NCI-H1436 (cell line): ENCODE measurements around the gene NOP16.
"Not testable (repeated sequence)": the region's sequence is repeated elsewhere in the genome, so short reads cannot be mapped to it uniquely, and the experiment has no call there.

Experiments
- DNase-seq: peaks from one replicate; lab custom pipeline; 2025; lab: John Stamatoyannopoulos, UW

NOP16 gene

DNA sequence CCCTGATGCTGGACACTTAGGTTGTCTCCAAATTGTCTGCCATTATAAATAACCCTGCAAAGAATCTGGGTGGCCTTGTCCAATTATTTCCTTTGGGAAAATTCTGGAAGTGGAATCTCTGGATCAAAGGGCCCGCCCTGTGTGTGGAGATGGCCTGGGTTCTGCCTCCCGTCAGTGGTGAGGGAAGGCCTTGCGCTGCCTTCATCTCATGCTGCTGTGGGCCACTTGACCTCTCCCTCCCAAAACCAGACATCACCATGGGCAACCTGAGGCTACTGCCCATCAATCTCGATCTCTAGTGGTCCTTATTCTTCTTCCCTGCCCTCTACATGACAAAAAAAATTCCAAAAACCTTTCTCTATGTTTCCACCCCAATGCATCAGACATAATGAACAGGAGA, 21.4 kb upstream of the NOP16 start:
- no peak for DNase-seq

DNA sequence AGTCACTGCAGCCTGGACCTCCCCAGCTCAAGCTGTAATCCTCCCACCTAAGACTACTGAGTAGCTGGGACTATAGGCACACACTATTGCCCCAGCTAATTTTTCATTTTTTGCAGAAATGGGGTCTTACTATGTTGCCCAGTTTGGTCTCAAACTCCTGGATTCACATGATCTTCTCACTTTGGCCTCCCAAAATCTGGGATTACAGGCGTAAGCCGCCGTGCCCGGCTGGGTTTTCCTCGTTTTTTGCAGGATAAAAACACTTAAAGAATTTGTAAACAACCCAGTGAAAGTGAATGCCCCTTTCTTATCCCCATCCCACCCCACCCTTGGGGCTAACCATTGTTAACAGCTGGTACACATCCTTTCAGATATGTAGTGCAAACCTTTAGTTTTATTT, 20.2 kb upstream of the NOP16 start:
- no peak for DNase-seq

DNA sequence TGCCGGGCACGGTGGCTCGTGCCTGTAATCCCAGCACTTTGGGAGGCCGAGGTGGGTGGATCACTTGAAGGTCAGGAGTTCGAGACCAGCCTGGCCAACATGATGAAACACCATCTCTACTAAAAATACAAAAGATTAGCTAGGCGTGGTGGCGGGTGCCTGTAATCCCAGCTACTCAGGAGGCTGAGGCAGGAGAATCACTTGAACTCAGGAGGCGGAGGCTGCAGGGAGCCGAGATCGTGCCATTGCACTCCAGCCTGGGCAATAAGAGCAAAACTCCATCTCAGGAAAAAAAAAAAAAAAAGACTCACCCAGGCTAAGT, 19.8 kb upstream of the NOP16 start:
- DNase-seq: not testable (repeated sequence)

DNA sequence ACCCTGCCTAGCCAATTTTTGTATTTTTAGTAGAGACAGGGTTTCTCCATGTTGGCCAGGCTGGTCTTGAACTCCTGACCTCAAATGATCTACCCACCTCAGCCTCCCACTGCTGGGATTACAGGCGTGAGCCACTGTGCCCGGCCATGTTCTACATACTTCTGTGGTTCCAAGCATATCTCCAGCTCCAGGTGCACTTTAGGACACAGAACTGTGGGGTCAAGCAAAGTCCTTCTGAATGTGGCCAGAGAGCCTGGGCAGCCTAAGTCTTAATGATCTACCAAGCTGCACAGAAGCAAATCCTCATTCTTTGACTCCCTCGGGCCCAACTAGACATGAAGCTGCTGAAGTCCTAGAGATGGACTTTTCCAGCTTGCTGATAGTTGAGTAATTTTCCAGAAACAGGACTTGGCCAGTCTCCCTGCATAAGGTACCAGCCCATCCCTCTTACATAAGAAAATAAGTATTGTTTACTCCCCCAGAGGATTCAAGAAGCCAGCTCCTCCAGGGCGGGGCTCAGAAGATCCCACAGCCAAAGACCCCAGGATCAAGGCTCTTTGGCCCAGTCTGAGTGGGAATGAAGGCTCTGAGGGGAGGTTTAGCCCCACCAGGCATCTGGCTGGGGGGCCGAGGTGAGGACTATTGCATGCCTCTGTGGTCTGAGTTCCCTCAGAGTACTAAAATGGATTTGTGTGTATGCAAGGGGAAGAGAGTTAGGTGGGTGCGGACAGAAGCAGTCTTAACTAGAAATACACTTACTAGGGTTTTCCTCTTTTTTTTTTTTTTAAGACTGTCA, 19.3 kb upstream of the NOP16 start:
- DNase-seq: no peak

DNA sequence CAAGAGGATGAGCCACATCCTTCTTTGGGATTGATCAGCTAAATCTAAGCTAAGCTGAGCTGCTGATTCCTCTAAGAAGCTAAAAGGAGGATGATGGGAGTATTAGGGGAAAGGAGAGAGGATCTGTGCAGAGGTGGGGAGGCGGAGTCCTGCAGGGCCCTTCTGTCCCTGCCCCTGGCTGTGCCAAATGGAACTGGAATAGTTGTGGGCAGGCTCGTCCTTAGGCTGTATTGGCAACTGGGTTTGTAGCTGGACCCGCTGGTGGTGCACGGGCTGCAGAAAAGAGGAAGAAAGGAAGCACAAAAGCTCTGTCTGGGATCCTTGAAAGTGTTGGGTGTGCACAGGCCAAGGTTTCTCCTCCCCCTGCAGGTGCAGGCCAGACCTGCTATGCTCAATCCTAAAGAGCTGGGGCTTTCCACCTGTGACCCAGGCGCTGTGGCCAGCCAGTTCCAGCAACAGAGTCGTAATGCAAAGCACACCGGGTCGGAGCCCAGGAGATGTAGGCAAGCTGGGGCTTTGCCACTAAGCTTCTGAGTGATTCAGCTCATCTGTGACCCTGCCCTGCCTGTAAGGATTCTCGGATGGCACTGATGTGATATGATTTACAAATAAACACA, 18.1 kb upstream of the NOP16 start:
- DNase-seq: no peak

DNA sequence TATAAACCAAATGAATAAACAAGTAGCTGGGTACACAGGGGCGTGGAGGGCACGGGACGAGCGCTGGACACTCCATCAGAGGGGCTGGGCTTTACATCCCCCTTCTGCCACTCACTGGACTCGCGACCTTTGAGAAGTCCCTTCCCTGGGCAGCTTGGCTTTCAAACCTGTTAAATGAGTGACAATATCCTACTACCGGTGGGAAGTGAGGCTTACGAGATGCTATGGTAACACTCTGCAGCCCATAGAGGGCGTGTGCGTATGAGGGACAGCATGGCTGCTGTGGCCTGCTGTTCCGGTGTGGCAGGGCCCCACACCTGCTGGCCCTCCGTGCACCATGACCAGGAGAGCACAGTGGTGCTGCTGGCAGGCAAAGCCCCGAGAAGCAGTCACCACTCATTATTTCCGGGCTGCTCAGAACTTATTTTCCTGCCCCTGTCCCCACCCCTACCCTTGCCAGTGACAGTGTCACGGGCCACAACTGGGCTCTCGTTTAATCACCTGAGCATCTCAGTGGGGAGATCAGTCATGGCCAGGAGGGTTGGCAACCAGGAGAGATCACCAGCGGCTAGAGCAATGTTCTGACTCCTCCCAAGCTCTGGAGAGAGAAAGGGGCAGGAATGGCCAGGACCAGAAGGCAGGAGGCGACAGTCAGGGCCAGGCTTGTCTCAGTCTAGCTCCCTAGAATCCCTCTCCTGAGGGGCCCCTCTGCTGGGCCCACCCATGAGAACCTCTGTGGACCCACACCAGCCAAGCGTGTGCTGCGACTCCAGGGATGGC, 17.4 kb upstream of the NOP16 start:
- DNase-seq: no peak

DNA sequence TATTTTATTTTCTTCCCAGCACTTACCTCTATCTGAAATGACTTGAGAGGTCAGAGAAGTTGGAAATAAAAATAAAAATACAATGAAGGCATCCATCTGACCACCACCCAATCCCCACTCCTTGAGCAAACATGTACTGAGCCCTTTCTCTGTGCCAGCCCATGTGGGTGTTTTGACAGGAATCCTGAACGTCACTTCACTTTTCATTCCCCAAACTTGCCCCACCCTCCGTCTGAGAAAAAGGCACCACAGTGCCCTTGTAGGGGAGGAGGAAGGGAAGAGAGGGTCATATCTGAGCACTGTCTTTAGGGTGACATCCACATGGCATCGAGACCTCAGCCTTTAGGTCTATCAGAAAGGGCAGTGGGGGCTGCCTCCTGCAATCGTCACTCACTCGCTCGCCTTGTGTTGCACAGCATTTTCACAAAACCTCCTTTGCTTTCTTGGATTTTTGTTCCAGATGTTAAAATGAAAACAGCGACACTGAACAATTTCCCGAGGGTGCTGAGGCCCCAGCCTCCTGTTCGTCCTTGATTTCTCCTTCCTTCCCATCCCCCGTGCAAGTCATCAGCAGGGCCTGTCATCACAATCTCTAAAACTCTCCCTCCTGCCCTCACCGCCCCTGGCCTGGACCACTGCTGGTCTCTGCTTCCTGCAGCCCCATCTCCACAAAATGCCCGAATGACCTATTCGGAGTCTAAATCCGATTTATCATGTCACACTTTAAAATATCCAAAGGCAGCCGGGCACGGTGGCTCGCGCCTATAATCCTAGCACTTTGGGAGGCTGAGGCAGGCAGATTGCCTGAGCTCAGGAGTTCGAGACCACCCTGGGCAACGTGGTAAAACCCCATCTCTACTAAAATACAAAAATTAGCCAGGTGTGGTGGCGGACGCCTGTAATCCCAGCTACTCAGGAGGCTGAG, 13.1 kb upstream of the NOP16 start:
- DNase-seq: no peak

DNA sequence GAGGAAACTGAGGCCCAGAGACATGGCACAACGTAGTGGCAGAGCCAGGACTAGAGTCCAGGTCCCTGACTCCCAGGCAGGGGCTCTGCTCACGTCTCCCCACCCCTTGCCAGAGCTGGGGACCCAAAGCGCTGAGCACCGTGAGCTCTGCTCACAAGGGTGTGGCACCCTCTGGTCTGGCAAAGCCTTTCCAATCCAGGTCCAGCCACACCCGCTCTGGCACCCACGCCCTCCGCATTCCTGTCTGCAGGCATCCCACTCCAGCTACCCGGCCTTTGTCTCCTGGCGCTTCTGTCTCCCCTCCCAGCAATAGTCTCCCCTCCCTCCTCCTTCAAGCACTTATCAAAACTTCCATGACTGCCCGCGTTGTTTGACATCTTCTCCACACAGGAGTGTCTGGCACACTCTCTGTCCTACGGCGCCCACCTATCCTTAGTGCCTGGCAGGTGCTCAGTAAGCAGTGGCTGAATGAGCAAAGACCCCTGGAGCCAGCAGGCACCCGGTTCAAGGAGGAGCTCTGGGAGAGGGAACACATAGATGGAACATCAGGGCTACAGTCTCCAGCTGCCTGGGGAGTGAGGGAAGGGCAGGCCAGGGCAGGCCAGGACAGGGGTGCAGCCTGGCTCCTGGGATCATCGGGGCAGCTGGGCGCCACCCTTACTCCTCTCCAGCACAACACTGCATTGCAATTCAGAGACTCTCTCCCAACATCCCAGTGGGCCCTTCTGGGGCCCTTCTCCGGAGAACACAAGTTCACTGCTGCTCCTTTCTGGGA, 12.2 kb upstream of the NOP16 start:
- DNase-seq: no peak

DNA sequence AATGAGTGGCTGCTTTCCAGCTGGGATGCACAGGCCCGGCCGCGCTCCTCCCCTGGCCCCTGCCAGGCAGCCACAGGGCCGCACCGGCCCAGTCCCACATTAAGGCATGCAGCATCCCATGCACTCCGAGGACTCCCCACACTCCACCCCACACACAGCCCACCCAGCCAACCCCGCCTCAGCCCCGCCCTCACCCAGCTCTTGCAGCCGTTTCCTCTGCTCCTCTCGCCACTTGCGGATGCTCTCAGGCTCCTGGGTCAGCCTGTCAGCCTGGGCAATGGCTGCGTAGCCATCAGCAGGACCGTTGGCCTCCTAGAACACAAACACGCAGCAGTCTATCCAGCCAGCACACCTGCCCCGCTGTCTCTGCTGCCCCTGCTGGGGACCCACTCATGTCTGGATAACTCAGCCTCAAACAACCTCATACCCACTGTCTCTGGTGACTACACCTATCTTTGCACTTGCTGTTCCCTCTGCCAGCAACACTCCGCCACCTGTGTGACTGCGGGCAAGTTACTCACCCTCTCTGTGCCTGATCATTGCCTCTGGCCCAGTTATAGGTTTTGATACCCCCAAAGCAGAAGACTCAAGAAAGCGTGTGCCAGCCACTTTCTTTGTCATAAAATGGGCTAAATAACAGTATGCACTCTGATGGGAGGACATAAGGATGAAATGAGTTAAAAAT, 9.5 kb upstream of the NOP16 start:
- no peak for DNase-seq

DNA sequence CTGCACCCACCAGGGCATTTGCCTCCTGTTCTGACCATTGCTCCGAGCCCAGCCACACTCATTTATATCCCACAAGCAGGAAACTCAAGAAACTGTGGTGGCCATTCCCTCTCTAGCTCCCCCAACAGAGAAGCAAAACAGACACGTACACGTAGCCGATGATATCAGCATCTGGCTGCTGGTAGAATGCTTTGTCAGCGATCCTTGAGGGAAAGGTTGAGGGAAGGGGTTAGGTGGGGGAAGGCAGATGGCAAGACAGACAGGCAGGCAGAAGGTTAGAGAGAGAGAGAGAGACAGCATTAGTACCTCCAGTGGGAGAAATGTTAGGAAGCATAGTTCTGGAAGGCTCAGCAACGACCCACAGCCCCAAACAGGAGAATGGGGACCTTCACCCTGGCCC, 7.9 kb upstream of the NOP16 start:
- DNase-seq: no peak

DNA sequence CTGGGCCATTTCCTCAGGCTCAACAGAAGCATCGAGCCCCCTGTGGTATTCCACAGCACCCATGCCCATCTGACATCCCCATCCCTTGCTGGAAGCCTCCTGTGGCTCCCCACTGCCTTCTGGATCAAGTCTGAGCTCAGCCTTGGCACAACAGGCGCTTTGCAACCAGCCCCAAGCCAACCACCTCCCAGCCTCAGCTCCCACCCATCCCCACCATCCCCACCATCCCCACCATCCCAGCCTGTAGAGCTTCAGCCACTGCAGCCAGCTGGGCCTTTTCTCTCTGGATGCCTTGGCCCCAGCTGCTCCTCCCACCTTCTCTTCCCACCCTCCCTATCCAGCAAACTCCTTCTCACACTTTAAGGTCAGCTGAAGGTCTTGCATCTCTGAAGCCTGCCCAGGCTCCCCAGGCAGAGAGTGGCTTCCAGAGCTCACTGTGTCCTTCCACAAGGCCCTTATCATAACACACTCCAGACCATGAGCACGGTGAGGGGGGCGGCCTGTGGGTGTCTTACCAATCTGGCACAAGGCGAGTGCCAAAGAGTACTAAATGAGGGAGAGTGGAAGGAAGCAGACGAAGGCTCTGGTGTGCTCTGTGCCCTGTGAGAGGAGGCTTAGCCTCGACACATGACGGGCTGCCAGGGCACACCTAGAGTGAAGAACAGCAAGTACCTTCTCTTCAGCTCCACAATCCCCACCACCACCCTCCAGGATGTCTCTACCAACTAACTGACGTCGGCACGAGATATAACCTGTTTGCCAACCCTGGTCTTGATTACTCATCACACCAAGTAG, 6.7 kb upstream of the NOP16 start:
- no peak for DNase-seq

DNA sequence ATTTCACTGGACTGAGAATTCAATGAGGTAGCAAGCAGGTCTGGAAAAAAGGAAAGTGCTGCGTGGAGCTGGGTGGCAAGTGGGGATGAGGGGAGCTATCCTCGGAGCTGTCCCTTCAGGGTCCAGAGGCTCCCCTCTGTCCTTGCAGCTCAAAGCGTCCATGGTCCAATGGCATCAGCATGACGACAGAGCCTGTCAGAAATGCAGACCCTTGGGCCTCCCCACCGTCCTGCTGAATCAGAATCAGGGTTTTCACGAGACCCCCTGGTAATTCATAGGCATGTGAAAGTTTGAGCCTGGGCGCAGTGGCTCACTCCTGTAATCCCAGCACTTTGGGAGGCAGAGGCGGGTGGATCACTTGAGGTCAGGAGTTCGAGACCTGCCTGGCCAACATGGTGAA, 5.7 kb upstream of the NOP16 start:
- DNase-seq: no peak

DNA sequence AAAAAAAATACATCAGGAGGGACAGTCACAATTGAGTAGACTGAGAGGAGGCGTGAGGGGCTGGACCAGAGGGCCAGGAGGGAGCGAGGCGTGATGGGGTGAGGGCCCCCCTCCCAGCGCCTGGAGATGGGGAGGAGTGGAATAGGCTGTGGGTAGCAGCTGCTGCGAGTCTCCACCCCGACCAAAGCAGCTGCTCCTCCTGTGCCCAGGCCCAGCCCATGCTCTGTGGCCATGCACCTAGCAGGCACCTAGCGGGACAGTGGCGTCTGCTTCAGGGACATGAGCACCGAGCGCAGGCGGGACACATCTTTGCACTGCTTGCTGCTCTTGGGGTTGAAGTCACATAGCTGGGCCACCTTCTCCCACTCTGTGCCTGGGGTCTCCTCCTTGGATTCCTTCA, 4.1 kb upstream of the NOP16 start:
- no peak for DNase-seq

DNA sequence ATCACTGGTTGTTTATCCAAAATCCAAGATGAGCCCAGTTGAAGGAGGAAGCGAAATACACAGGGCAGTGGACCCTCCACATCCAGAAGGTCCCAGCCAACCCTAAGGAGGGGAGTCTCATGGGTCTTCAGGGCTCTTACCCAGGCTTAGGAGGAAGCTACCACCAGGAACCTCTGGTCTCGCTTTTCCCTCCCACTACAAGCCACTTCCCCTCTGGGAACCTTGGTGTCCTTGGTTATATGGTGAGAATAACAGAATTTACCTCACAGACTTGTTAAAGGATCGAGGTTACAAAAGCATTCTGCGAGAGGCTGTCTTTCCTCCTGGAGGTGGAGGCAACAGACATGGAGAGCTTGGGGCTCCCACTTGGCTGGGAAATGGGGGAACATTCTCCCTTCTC, 3.6 kb upstream of the NOP16 start:
- no peak for DNase-seq

DNA sequence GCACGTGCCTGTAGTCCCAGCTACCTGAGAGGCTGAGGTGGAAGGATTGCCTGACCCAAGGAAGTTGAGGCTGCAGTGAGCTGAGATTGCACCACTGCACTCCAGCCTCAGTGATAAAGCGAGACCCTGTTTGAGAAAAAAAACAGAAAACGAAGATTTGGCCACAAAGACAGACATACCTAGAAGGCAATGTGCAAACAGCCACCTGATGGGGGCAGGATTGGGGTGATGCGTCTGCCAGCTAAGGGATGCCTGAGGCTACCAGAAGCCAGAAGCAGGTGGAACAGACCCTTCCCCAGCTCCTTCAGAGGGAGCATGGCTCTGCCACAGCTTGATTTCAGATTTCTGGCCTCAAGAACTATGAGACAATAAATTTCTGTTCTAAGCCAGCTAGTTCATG, 3.1 kb upstream of the NOP16 start:
- no peak for DNase-seq

DNA sequence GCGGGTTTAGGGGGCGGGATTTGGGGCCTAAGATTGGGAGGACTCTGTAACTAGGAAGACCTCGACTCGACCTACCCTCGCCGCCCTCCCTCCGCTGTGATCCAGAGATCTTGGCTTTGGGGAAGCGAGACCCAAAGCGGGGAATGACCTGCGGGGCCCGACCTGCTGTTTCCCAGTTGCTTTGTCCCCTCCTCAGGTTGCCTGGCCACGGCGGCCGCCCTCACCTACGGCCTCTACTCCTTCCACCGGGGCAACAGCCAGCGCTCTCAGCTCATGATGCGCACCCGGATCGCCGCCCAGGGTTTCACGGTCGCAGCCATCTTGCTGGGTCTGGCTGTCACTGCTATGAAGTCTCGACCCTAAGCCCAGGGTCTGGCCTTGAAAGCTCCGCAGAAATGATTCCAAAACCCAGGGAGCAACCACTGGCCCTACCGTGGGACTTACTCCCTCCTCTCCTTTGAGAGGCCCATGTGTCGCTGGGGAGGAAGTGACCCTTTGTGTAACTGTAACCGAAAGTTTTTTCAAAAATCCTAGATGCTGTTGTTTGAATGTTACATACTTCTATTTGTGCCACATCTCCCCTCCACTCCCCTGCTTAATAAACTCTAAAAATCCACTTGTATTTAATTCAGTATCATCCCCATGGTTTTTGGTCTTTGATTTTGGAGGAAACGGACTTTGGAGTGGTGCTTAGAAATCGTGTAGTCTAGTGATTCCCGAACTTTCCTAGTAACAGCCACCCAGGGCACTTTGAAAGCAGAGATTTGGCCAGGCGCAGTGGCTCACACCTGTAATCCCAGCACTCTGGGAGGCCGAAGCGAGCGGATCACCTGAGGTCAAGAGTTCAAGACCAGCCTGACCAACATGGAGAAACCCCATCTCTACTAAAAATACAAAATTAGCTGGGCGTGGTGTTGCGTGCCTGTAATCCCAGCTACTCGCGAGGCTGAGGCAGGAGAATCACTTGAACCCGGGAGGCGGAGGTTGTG, 1.0 kb upstream of the NOP16 start:
- DNase-seq: no peak

DNA sequence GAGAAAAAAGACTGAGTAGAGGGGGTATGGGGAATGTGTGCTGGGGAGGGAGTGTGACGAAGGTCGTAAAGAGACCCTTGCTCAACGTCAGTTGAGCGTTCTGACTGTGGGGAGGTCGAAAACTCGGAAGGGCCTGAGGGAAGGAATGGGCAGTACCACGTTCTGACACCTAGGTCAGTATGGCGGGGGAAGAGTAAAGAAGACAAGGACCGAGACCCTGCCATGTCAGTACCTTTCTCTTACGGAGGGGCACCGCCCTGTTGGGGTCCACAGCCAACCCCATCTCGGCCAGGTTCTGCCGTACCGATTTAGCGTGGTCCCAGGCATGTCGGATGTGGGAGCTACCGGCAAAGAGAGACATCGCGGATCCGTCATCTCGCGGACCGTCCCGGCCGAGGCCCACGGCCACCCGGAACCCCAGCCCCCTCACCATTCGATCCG, 375 bp downstream of the NOP16 start:
- no peak for DNase-seq

DNA sequence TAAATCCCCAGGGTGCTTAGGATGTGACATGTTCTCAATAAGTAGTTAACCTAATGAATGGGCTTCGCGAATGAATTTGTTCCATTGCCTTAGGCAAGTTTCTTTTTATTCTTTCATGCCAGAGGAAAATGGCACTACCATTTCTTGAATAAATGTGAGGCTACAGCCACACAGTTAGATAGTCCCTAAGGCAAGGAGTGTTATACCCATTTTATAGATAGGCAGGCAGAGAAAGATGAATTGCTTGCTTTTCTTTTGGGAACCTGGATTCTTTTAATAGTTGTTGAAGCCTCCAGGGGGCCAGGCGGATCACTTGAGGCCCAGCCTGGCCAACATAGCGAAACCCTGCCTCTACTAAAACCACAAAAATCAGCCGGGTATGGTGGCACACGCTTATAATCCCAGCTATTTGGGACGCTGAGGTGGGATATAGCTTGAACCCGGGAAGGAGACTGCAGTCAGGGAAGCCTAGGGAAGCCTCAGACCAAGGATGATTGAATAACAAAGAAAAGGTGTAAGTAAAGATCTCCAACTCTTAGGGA, 943 bp downstream of the NOP16 start:
- no peak for DNase-seq
